GM19467 (cell line): Measurements from ENCODE around the gene PRKCQ.

Source experiments
- ATAC-seq: cut with Tn5 transposase; IDR thresholded peaks from one replicate; pipeline ENCODE4 v1.9.1; 2021; ENCODE audit warnings: mild to moderate bottlenecking, moderate library complexity; ENCODE audit not compliant: unreplicated experiment

PRKCQ gene

DNA sequence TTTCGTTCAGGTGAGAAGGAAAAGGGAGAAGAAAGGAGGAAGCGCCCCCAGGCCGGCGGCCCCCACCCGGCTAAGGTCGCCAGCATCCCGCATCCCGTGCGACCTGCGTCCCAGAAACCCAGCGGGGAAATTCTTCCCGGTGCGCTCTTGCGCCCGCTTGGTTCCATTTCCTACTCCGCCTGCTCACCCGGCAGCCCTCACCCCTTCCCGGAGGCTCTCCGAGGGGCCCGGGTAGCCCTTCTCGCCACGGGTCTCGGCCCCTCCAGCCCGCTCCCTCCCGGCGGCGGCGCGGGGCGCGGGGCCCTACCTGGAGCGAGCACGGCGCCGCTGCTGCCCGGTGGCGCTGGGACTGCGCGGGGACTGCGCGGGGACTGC is at the start of gene PRKCQ:
PRKCQ (minus strand) TSS at position 373 of the 375 bp plus-strand sequence. CDS start 65,141 bp downstream, outside the sequence.
- peak; percentile 4 for ATAC-seq

- no peak for ATAC-seq
Measured at GRCh38 chr10:6625428-6625827, 45.4 kb upstream of the PRKCQ start.

DNA sequence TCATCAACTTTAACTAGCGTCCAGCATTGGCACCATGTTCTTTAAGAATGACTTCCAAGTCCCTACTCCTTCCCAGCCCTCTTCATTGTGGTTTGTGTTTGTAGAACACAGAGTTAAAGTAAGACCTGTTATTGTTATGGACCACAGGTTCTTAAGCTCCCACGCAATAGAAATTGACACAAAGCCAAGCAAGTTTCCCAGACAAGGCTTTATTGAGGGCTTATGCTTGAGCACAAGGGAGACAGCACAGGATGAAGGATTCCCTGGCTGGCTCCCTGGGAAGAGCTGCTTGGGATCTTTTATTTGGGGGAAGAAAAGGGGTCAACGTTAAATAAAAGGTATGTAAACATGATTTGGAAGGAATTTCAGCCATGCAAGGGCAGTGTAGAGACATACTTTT is 44.3 kb upstream of the PRKCQ start:
- ATAC-seq, result no peak

- ATAC-seq, result no peak
Measured at GRCh38 chr10:6622921-6623320, 42.8 kb upstream of the PRKCQ start.

GRCh38 chr10:6621536-6621935 is 41.5 kb upstream of the PRKCQ start:
- ATAC-seq, result no peak

DNA sequence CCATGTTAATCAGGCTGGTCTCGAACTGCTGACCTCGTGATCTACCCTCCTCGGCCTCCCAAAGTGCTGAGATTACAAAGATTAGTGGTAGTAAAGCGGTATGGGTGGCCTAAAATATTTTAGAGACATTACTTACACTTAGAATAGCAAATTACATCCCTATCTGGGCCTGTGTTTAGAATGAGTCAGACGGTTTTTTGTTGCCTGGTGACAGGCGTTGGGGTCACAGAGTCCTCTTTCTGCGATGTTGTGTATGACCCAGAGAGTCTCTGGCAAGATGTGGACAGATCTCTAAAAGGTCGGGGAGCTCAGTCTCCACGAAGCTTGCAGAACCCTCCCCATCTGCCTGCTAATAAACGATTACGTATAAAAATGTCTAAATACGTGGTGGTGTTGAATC is 39.6 kb upstream of the PRKCQ start:
- no peak for ATAC-seq

- ATAC-seq, result no peak
Measured at GRCh38 chr10:6618340-6618739, 38.3 kb upstream of the PRKCQ start.

- no peak for ATAC-seq
Measured at GRCh38 chr10:6617309-6618076, 37.4 kb upstream of the PRKCQ start.

GRCh38 chr10:6615971-6616370 is 35.9 kb upstream of the PRKCQ start:
- no peak for ATAC-seq

GRCh38 chr10:6612371-6612770 is 32.3 kb upstream of the PRKCQ start:
- ATAC-seq, result no peak

- ATAC-seq, result no peak
Measured at GRCh38 chr10:6610647-6611046, 30.6 kb upstream of the PRKCQ start.

DNA sequence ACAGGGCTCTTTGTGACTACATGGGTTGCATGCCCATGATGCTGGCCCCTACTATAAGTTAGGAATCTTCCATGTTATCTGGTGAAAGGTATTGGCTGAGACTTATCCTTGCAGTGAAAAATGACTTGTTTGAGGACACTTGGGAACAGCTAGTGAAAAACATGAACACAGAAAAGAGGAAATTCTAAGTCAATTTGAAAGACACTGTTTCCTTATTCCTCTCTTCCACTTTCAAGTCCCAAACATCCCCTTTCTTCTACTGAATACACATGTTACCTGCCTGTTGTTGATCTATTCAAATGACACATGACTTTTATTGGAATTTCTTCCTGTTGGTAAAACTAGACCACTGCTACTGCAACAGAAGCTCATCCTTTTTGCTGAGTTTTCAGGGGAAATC is 29.5 kb upstream of the PRKCQ start:
- no peak for ATAC-seq

DNA sequence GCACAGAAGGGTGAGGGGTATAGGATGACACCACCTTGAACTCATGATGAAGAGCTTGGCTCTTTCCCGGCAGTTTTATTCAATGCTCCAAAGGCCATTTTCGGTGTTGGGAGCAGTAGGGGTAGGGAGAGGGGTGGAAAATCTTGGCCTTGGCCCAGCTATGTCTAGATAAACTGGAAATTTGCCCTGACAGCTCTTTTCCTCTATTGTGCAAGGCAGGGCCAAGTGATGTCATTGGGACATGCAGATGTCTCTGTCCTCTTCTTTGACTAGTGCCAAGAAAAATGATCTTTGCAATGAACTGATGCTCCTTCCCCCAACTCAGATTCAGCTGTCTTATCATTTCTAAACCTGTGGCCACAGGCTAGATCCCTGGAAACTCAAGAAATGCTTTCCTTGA is 27.7 kb upstream of the PRKCQ start:
- ATAC-seq, result no peak

DNA sequence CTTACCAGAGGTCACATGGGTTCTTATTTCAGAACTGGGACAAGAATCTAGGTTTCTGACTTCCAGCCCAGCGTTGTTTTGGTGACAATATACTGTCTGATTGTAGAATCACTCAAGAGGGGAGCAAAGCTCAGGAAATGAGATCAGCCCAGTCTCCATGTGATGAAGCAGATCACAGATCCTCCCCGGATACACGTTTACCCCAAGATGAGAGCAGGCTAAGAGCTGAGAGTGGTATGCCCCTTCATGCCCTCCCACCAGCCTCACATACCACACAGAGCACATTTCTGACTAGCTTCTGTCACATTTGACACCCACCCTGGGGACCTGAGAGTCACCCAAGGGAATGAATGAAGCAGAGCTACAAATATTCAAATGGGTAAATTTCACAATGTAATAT is 27.1 kb upstream of the PRKCQ start:
- ATAC-seq, result no peak

GRCh38 chr10:6603142-6604125 is 23.4 kb upstream of the PRKCQ start:
- no peak for ATAC-seq

- no peak for ATAC-seq
Measured at GRCh38 chr10:6602700-6603084, 22.6 kb upstream of the PRKCQ start.

DNA sequence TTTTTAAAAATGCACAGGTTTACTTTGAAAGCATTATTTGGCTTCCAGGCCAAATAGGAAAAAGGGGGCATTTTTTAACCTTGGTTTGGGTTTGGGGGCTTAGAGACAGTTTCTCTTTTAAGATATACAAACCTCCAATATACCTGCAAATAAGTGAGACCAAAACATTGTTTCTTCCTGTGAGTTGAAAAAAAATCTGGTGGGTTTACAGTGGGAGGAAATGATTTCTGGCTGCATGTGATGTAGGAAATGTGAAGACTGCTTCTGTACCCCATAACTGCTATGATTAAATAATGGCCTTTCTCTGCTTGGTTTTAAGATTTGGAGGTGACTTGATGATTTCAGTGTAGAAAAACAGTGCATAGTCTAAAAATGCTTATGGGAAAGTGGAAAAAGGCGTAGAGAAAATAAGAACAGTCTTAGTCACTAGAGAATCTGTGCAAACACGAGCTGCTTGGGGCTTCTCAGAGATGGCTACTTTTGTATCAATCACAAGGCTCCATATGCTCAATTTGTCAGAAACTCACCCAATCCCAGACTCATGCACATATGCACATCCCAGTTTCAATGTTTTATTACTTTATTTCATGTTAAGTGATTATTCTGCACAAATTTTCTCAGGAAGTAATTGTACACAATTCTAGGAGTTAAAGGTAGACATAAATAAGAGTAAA is 22.1 kb upstream of the PRKCQ start:
- ATAC-seq, result no peak

GRCh38 chr10:6601246-6601805 is 21.2 kb upstream of the PRKCQ start:
- no peak for ATAC-seq

DNA sequence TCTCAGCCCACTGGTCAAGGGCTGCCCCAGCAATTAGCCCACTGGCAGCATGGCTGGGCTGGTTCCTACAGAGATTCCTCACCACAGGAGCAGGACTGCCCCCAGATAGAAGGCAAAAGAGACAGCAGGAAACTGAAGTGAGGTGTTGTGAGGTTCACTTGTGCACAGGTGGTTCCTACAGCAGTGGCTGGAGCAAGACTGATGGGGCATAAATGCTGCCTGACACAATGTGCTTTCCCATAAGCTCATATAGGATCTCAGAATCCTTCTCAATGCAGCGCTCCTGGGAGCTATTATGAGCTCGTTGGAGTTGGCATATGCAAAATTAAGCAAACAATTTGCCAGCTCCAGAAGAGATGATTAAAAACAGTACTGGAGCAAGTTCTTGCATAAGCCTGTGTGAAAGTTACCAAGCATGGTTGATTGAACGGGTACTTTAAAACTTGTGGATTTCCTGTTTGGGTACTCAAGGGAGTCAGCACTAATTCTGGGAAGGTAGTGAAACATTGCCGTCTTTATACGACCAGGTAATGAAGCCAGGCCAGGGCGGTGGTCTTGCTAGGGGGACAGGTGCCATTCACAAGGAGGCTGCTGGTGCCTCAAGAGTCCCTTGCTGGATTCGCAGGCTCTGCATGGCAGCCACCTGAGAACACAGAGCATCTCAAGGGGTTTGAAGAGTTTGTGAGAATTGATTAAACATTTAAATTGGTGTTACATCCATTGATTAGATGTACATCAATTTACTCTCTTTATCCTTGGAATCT is 20.3 kb upstream of the PRKCQ start:
- ATAC-seq, result no peak

GRCh38 chr10:6598679-6599078 is 18.6 kb upstream of the PRKCQ start:
- ATAC-seq, result no peak
